ENCODE measurements around the gene SF3A2.

The SF3A2 gene

GRCh38 chr19:2208975-2209374 is 27.6 kb upstream of the SF3A2 start:
- Histone ChIP-seq H3K4me1 (ENCODE audit: insufficient read depth, low read length) (no peaks in the 10 kb centered on the region), H3K36me3 (ENCODE audit: insufficient read depth, low read length) (peaks cover 57% of the 10 kb centered on the region), H3K9ac (ENCODE audit: low read depth, low read length) (no peak overlapping the region), H3K27ac (ENCODE audit: low read depth, low read length) (no peak overlapping the region), H3K9me3 (ENCODE audit: insufficient read depth, low read depth, low read length) (no peaks in the 10 kb centered on the region), H3K4me3 (ENCODE audit: low read length) (no peak overlapping the region), H3K27me3 (ENCODE audit: insufficient read depth, low read length) (no peaks in the 10 kb centered on the region)
- whole genome bisulfite sequencing = 81% methylated on average over 10 of the region's 10 CpGs

DNA sequence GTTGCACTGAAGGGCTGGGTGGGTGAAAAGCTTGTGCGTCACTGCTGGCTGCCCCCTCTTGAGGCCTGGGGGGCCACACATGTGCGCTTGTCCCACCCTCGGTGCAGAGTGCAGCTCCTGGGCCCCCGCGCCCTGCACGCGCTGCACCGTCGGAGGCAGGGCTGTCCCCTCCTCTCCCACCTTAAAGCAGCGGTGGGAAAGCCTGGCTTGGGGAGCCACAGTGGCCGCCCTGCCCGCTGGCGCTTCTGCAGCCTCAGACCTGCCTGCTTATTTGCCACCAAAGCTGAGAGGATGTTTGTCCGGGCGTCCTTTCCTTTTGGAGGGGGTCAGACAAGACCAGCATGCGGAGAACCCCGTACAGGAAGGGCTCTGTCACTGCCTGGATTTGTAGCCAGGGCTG is 27.2 kb upstream of the SF3A2 start:
- 96% methylated on average over 17 of the region's 17 CpGs for WGBS
- H3K27me3 ChIP-seq (ENCODE audit: insufficient read depth, low read length) = no peaks in the 10 kb centered on the region
- no peak overlapping the region for H3K9ac ChIP-seq (ENCODE audit: low read depth, low read length)
- no peaks in the 10 kb centered on the region for H3K4me1 ChIP-seq (ENCODE audit: insufficient read depth, low read length)
- H3K27ac ChIP-seq (ENCODE audit: low read depth, low read length) = no peak overlapping the region
- H3K9me3 ChIP-seq (ENCODE audit: insufficient read depth, low read depth, low read length) = no peaks in the 10 kb centered on the region
- H3K36me3 ChIP-seq (ENCODE audit: insufficient read depth, low read length) = peaks cover 57% of the 10 kb centered on the region
- H3K4me3 ChIP-seq (ENCODE audit: low read length) = no peak overlapping the region

GRCh38 chr19:2210206-2210605 is 26.4 kb upstream of the SF3A2 start:
- peaks cover 63% of the 10 kb centered on the region for H3K36me3 ChIP-seq (ENCODE audit: insufficient read depth, low read length)
- H3K4me1 ChIP-seq (ENCODE audit: insufficient read depth, low read length) = no peaks in the 10 kb centered on the region
- no peak overlapping the region for H3K27ac ChIP-seq (ENCODE audit: low read depth, low read length)
- WGBS = 96% methylated on average over 21 of the region's 21 CpGs
- H3K27me3 ChIP-seq (ENCODE audit: insufficient read depth, low read length) = no peaks in the 10 kb centered on the region
- H3K4me3 ChIP-seq (ENCODE audit: low read length) = no peak overlapping the region
- H3K9ac ChIP-seq (ENCODE audit: low read depth, low read length) = no peak overlapping the region
- H3K9me3 ChIP-seq (ENCODE audit: insufficient read depth, low read depth, low read length) = no peaks in the 10 kb centered on the region

DNA sequence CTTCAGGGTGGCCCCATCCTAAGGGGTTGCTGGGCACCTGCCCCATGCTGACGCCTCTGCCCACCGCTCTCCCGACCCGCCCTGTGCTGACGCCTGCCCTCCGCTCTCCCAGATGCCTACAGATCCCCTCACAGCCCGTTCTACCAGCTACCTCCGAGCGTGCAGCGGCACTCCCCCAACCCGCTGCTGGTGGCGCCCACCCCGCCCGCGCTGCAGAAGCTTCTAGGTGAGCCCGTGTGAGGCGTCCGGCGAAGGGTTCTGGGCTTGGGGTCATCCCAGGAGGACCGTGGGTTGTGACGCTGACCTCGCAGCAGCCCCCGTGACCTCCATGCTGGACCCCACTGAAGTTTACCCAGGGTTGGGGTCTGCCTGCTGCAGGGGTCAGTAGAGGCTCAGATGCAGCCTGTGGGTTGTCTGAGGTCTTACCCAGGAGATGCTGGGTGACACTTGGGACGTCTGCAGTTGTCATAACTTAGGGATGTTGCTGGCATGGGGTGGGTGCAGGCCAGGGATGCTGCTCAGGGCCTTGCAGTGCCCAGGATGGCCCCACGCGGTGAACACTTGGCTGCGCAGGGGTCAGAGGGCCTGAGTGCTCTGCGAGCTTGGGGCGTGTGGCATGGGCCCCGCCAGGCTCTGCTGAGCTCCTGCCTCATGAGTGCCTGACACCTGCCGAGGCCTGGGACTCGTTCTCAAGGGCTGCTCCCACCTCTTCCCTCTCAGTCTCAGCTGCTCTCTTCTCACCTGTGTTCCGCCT is 25.5 kb upstream of the SF3A2 start:
- no peak overlapping the region for H3K9ac ChIP-seq (ENCODE audit: low read depth, low read length)
- no peaks in the 10 kb centered on the region for H3K4me1 ChIP-seq (ENCODE audit: insufficient read depth, low read length)
- H3K4me3 ChIP-seq (ENCODE audit: low read length) = no peak overlapping the region
- H3K9me3 ChIP-seq (ENCODE audit: insufficient read depth, low read depth, low read length) = no peaks in the 10 kb centered on the region
- peaks cover 72% of the 10 kb centered on the region for H3K36me3 ChIP-seq (ENCODE audit: insufficient read depth, low read length)
- no peak overlapping the region for H3K27ac ChIP-seq (ENCODE audit: low read depth, low read length)
- 96% methylated on average over 33 of the region's 33 CpGs for WGBS
- H3K27me3 ChIP-seq (ENCODE audit: insufficient read depth, low read length) = no peaks in the 10 kb centered on the region

- no peaks in the 10 kb centered on the region for H3K4me1 ChIP-seq (ENCODE audit: insufficient read depth, low read length)
- H3K27ac ChIP-seq (ENCODE audit: low read depth, low read length) = no peak overlapping the region
- no peak overlapping the region for H3K9ac ChIP-seq (ENCODE audit: low read depth, low read length)
- H3K36me3 ChIP-seq (ENCODE audit: insufficient read depth, low read length) = peaks cover 81% of the 10 kb centered on the region
- H3K9me3 ChIP-seq (ENCODE audit: insufficient read depth, low read depth, low read length) = no peaks in the 10 kb centered on the region
- no peak overlapping the region for H3K4me3 ChIP-seq (ENCODE audit: low read length)
- WGBS = 94% methylated on average over 21 of the region's 21 CpGs
- H3K27me3 ChIP-seq (ENCODE audit: insufficient read depth, low read length) = no peaks in the 10 kb centered on the region
Measured at GRCh38 chr19:2212861-2213711, 23.5 kb upstream of the SF3A2 start.

- 94% methylated on average over 26 of the region's 26 CpGs for WGBS
- H3K4me1 ChIP-seq (ENCODE audit: insufficient read depth, low read length) = no peaks in the 10 kb centered on the region
- H3K27ac ChIP-seq (ENCODE audit: low read depth, low read length) = no peak overlapping the region
- peaks cover 85% of the 10 kb centered on the region for H3K36me3 ChIP-seq (ENCODE audit: insufficient read depth, low read length)
- no peaks in the 10 kb centered on the region for H3K27me3 ChIP-seq (ENCODE audit: insufficient read depth, low read length)
- H3K4me3 ChIP-seq (ENCODE audit: low read length) = no peak overlapping the region
- H3K9me3 ChIP-seq (ENCODE audit: insufficient read depth, low read depth, low read length) = no peaks in the 10 kb centered on the region
- H3K9ac ChIP-seq (ENCODE audit: low read depth, low read length) = no peak overlapping the region
Measured at GRCh38 chr19:2213799-2214198, 22.8 kb upstream of the SF3A2 start.

- H3K4me1 ChIP-seq (ENCODE audit: insufficient read depth, low read length) = no peaks in the 10 kb centered on the region
- H3K9me3 ChIP-seq (ENCODE audit: insufficient read depth, low read depth, low read length) = no peaks in the 10 kb centered on the region
- H3K27me3 ChIP-seq (ENCODE audit: insufficient read depth, low read length) = no peaks in the 10 kb centered on the region
- peaks cover 87% of the 10 kb centered on the region for H3K36me3 ChIP-seq (ENCODE audit: insufficient read depth, low read length)
- 96% methylated on average over 17 of the region's 17 CpGs for WGBS
- no peak overlapping the region for H3K4me3 ChIP-seq (ENCODE audit: low read length)
- no peak overlapping the region; the same call in 1 of the 2 replicates for H3K9ac ChIP-seq (ENCODE audit: low read depth, low read length)
- no peak overlapping the region for H3K27ac ChIP-seq (ENCODE audit: low read depth, low read length)
Measured at GRCh38 chr19:2214251-2214650, 22.4 kb upstream of the SF3A2 start.

DNA sequence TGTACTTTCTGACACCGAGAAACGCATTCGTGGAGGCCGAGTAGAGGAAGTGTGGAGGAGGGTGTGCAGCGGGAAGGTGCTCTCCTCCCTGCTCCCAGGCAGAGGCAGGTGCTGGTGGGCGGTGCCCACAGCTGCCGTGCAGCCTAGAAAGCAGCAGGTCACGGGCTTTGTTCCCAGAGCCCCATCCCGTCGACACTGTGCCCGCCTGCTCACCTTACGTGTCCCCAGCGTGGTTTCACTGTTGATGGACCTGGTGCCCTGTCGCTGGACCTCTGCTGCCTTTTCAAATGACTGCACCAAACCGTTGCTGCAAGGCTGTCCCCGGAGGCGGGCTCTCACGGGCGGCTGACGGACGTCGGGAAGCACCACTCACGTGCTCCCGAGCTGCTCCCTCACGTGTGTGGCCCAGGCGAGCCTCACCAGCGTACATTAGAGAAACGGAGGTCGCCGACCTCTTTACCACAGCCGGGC is 21.3 kb upstream of the SF3A2 start:
- Histone ChIP-seq H3K9me3 (ENCODE audit: insufficient read depth, low read depth, low read length) (no peaks in the 10 kb centered on the region), H3K27ac (ENCODE audit: low read depth, low read length) (no peak overlapping the region), H3K9ac (ENCODE audit: low read depth, low read length) (no peak overlapping the region), H3K27me3 (ENCODE audit: insufficient read depth, low read length) (no peaks in the 10 kb centered on the region), H3K4me3 (ENCODE audit: low read length) (no peak overlapping the region), H3K36me3 (ENCODE audit: insufficient read depth, low read length) (peaks cover 90% of the 10 kb centered on the region), H3K4me1 (ENCODE audit: insufficient read depth, low read length) (no peaks in the 10 kb centered on the region)
- WGBS = 88% methylated on average over 31 of the region's 31 CpGs

DNA sequence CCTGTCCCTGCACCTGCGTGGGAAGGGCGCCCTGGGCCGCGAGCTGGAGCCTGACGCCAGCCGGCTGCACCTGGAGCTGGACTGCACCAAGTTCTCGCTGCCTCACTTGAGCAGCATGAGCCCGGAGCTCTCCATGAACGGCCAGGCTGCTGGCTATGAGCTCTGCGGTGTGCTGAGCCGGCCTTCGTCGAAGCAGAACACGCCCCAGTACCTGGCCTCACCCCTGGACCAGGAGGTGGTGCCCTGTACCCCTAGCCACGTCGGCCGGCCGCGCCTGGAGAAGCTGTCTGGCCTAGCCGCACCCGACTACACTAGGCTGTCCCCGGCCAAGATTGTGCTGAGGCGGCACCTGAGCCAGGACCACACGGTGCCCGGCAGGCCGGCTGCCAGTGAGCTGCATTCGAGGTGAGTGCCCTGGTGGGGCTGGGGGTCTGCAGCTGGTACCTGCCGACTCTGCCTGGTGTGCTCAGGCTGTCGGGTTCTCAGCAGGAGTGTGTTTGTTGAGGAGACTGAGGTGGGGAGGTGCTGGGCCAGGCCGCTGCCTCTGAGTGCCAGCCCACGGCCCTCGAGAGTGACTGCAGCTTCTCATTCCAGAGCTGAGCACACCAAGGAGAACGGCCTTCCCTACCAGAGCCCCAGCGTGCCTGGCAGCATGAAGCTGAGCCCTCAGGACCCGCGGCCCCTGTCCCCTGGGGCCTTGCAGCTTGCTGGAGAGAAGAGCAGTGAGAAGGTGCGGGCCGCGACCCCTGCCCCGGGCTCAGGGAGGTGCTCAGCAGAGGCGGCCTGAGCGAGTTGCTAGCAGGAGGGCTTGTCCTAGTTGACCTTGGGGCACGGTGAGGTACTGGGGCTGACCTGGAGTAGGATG is 20.0 kb upstream of the SF3A2 start:
- H3K27me3 ChIP-seq (ENCODE audit: insufficient read depth, low read length) = no peaks in the 10 kb centered on the region
- no peak overlapping the region for H3K27ac ChIP-seq (ENCODE audit: low read depth, low read length)
- H3K4me1 ChIP-seq (ENCODE audit: insufficient read depth, low read length) = no peaks in the 10 kb centered on the region
- no peaks in the 10 kb centered on the region for H3K9me3 ChIP-seq (ENCODE audit: insufficient read depth, low read depth, low read length)
- 95% methylated on average over 43 of the region's 43 CpGs for WGBS
- no peak overlapping the region for H3K4me3 ChIP-seq (ENCODE audit: low read length)
- no peak overlapping the region for H3K9ac ChIP-seq (ENCODE audit: low read depth, low read length)
- peaks cover 81% of the 10 kb centered on the region for H3K36me3 ChIP-seq (ENCODE audit: insufficient read depth, low read length)

DNA sequence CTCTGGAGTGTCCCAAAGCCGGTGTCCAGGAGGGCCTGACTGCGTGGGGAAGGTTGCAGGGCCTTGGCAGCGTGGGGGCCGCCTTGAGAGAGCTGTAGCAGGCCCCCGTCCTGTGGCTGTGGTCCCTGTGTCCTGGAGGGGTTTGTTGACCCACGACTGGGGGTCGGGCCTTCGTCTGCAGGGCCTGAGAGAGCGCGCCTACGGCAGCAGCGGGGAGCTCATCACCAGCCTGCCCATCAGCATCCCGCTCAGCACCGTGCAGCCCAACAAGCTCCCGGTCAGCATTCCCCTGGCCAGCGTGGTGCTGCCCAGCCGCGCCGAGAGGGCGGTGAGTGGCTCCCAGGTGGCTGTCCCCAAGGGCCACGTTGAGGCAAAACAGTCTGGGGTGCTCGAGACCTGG is 19.0 kb upstream of the SF3A2 start:
- H3K9me3 ChIP-seq (ENCODE audit: insufficient read depth, low read depth, low read length) = no peaks in the 10 kb centered on the region
- no peak overlapping the region for H3K4me3 ChIP-seq (ENCODE audit: low read length)
- no peaks in the 10 kb centered on the region for H3K27me3 ChIP-seq (ENCODE audit: insufficient read depth, low read length)
- 96% methylated on average over 22 of the region's 22 CpGs for WGBS
- H3K9ac ChIP-seq (ENCODE audit: low read depth, low read length) = no peak overlapping the region
- no peak overlapping the region for H3K27ac ChIP-seq (ENCODE audit: low read depth, low read length)
- no peaks in the 10 kb centered on the region for H3K4me1 ChIP-seq (ENCODE audit: insufficient read depth, low read length)
- peaks cover 71% of the 10 kb centered on the region for H3K36me3 ChIP-seq (ENCODE audit: insufficient read depth, low read length)

GRCh38 chr19:2219726-2220125 is 16.9 kb upstream of the SF3A2 start:
- WGBS = 97% methylated on average over 21 of the region's 21 CpGs
- Histone ChIP-seq H3K4me3 (ENCODE audit: low read length) (no peak overlapping the region), H3K9me3 (ENCODE audit: insufficient read depth, low read depth, low read length) (no peaks in the 10 kb centered on the region), H3K27me3 (ENCODE audit: insufficient read depth, low read length) (no peaks in the 10 kb centered on the region), H3K9ac (ENCODE audit: low read depth, low read length) (no peak overlapping the region), H3K27ac (ENCODE audit: low read depth, low read length) (no peak overlapping the region), H3K4me1 (ENCODE audit: insufficient read depth, low read length) (no peaks in the 10 kb centered on the region), H3K36me3 (ENCODE audit: insufficient read depth, low read length) (peaks cover 69% of the 10 kb centered on the region)
